ENCODE measurements around the gene FHOD3. TPM values are rescaled to one million over a fixed set of nuclear protein-coding genes. Genes with fewer than 3 reads are reported as not detected.
A peak's percentile ranks its signal among the peaks of the same experiment; 100 is the strongest.

FHOD3 gene
- total RNA-seq, 1 donor, result 13.0 TPM

DNA sequence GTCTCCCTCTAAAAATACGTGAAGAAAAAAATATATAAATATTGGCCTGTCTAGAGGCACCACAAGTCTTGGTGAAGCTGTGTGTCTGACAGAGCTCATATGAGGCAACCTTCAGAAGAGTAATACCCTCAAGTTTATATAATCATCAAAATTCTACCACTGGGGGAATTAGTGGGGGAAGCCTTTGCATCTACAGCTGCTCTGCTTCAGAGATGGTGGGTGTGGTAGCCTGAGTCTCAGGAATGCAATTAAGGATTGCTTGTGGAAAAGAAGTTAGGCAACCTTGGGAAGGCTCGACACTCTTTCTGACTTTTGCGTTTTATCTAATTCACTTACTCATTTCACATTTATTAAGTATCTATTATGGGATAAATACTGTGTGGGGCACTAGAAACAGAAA is 513.9 kb downstream of the FHOD3 start:
- no peak overlapping the region for H3K4me3 ChIP-seq (ENCODE audit: insufficient read depth, low read length)
- H4K20me1 ChIP-seq (ENCODE audit: insufficient read depth, low read length), result no peaks in the 10 kb centered on the region
- no peaks in the 10 kb centered on the region for H3K79me2 ChIP-seq (ENCODE audit: insufficient read depth, low read length)
- H3K9me3 ChIP-seq (ENCODE audit: low read depth, low read length), result no peaks in the 10 kb centered on the region
- TF ChIP-seq, protein P1, sequence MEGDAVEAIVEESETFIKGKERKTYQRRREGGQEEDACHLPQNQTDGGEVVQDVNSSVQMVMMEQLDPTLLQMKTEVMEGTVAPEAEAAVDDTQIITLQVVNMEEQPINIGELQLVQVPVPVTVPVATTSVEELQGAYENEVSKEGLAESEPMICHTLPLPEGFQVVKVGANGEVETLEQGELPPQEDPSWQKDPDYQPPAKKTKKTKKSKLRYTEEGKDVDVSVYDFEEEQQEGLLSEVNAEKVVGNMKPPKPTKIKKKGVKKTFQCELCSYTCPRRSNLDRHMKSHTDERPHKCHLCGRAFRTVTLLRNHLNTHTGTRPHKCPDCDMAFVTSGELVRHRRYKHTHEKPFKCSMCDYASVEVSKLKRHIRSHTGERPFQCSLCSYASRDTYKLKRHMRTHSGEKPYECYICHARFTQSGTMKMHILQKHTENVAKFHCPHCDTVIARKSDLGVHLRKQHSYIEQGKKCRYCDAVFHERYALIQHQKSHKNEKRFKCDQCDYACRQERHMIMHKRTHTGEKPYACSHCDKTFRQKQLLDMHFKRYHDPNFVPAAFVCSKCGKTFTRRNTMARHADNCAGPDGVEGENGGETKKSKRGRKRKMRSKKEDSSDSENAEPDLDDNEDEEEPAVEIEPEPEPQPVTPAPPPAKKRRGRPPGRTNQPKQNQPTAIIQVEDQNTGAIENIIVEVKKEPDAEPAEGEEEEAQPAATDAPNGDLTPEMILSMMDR (IDR thresholded peaks at IDR 0.05; ENCODE audit: extremely low read depth, low read depth, low read length), result no peak
- H3K36me3 ChIP-seq (ENCODE audit: insufficient read depth, low read length), result peaks cover 8% of the 10 kb centered on the region
- DNase-seq (ENCODE audit: insufficient read length, low spot score, missing footprints), result no peak
- peak overlapping the region; percentile 35 for H3K27ac ChIP-seq (ENCODE audit: low read depth, low read length)
- H3K4me2 ChIP-seq (ENCODE audit: insufficient read depth, low read length), result peak overlapping the region; percentile 26
- peaks cover 19% of the 10 kb centered on the region for H3K4me1 ChIP-seq (ENCODE audit: insufficient read depth, low read length)
- H3K27me3 ChIP-seq (ENCODE audit: insufficient read depth, low read length), result no peaks in the 10 kb centered on the region
- H2AFZ ChIP-seq (ENCODE audit: low read length), result no peak overlapping the region

GRCh38 chr18:36811955-36812354 is 514.4 kb downstream of the FHOD3 start:
- H3K27ac ChIP-seq (ENCODE audit: low read depth, low read length), result peak overlapping the region; percentile 35
- TF ChIP-seq, protein P1 (IDR thresholded peaks at IDR 0.05; ENCODE audit: extremely low read depth, low read depth, low read length), result no peak
- H3K9me3 ChIP-seq (ENCODE audit: low read depth, low read length), result no peaks in the 10 kb centered on the region
- H3K36me3 ChIP-seq (ENCODE audit: insufficient read depth, low read length), result peaks cover 8% of the 10 kb centered on the region
- H3K79me2 ChIP-seq (ENCODE audit: insufficient read depth, low read length), result no peaks in the 10 kb centered on the region
- no peak overlapping the region for H2AFZ ChIP-seq (ENCODE audit: low read length)
- no peaks in the 10 kb centered on the region for H3K27me3 ChIP-seq (ENCODE audit: insufficient read depth, low read length)
- no peak for DNase-seq (ENCODE audit: insufficient read length, low spot score, missing footprints)
- H3K4me1 ChIP-seq (ENCODE audit: insufficient read depth, low read length), result peaks cover 19% of the 10 kb centered on the region
- no peak overlapping the region for H3K4me3 ChIP-seq (ENCODE audit: insufficient read depth, low read length)
- H4K20me1 ChIP-seq (ENCODE audit: insufficient read depth, low read length), result no peaks in the 10 kb centered on the region
- no peak overlapping the region for H3K4me2 ChIP-seq (ENCODE audit: insufficient read depth, low read length)

- H3K4me2 ChIP-seq (ENCODE audit: insufficient read depth, low read length), result no peak overlapping the region
- no peaks in the 10 kb centered on the region for H3K27me3 ChIP-seq (ENCODE audit: insufficient read depth, low read length)
- H4K20me1 ChIP-seq (ENCODE audit: insufficient read depth, low read length), result no peaks in the 10 kb centered on the region
- DNase-seq (ENCODE audit: insufficient read length, low spot score, missing footprints), result no peak
- TF ChIP-seq, protein P1 (IDR thresholded peaks at IDR 0.05; ENCODE audit: extremely low read depth, low read depth, low read length), result no peak
- H3K27ac ChIP-seq (ENCODE audit: low read depth, low read length), result no peak overlapping the region
- no peaks in the 10 kb centered on the region for H3K79me2 ChIP-seq (ENCODE audit: insufficient read depth, low read length)
- no peak overlapping the region for H2AFZ ChIP-seq (ENCODE audit: low read length)
- H3K9me3 ChIP-seq (ENCODE audit: low read depth, low read length), result no peaks in the 10 kb centered on the region
- H3K36me3 ChIP-seq (ENCODE audit: insufficient read depth, low read length), result peaks cover 2% of the 10 kb centered on the region
- peaks cover 19% of the 10 kb centered on the region for H3K4me1 ChIP-seq (ENCODE audit: insufficient read depth, low read length)
- no peak overlapping the region for H3K4me3 ChIP-seq (ENCODE audit: insufficient read depth, low read length)
Observed at GRCh38 chr18:36812678-36813077, 515.2 kb downstream of the FHOD3 start.

- Histone ChIP-seq H2AFZ (ENCODE audit: low read length) (no peak overlapping the region), H3K79me2 (ENCODE audit: insufficient read depth, low read length) (no peaks in the 10 kb centered on the region), H3K36me3 (ENCODE audit: insufficient read depth, low read length) (no peaks in the 10 kb centered on the region), H3K27me3 (ENCODE audit: insufficient read depth, low read length) (no peaks in the 10 kb centered on the region), H3K4me3 (ENCODE audit: insufficient read depth, low read length) (no peak overlapping the region), H3K9me3 (ENCODE audit: low read depth, low read length) (no peaks in the 10 kb centered on the region), H3K4me2 (ENCODE audit: insufficient read depth, low read length) (no peak overlapping the region), H4K20me1 (ENCODE audit: insufficient read depth, low read length) (no peaks in the 10 kb centered on the region), H3K4me1 (ENCODE audit: insufficient read depth, low read length) (peaks cover 19% of the 10 kb centered on the region), H3K27ac (ENCODE audit: low read depth, low read length) (no peak overlapping the region)
- no peak for DNase-seq (ENCODE audit: insufficient read length, low spot score, missing footprints)
- TF ChIP-seq, protein P1 (IDR thresholded peaks at IDR 0.05; ENCODE audit: extremely low read depth, low read depth, low read length), result no peak
Observed at GRCh38 chr18:36813101-36813775, 515.7 kb downstream of the FHOD3 start.
